Liver (tissue), 9 donors: ENCODE measurements around the gene TNIP1. TPM values are rescaled to one million over a fixed set of nuclear protein-coding genes. Genes with fewer than 3 reads are reported as not detected.

ENCODE experiments used
- DNase-seq: peaks from one replicate; pipeline ENCODE4 v3.0.0-alpha.2; 2017; ENCODE audit warnings: low spot score
- H3K27ac ChIP-seq, 2 donors: one replicate each; pipeline ENCODE4 v1.7.0; 2013; ENCODE audit warnings: inconsistent platforms in 2 of 2, low read length in 2 of 2, control low read depth in 1 of 2, low read depth in 1 of 2, mild to moderate bottlenecking in 1 of 2
- H3K27me3 ChIP-seq, 4 donors: one replicate each; pipeline versions ENCODE4 v1.6.1 to v1.7.0; 2013; ENCODE audit warnings: low read length in 3 of 4, inconsistent platforms in 1 of 4, mild to moderate bottlenecking in 1 of 4, moderate library complexity in 1 of 4; ENCODE audit not compliant: control insufficient read depth in 4 of 4, insufficient read depth in 4 of 4
- H3K36me3 ChIP-seq, 4 donors: one replicate each; pipeline versions ENCODE4 v1.6.1 to v1.7.0; 2013; ENCODE audit warnings: low read length in 3 of 4, mild to moderate bottlenecking in 3 of 4, low read depth in 1 of 4, moderate library complexity in 1 of 4; ENCODE audit not compliant: control insufficient read depth in 4 of 4, insufficient read depth in 3 of 4
- H3K4me1 ChIP-seq, 4 donors: one replicate each; pipeline versions ENCODE4 v1.6.1 to v1.7.0; 2013; ENCODE audit warnings: low read length in 3 of 4, mild to moderate bottlenecking in 3 of 4, moderate library complexity in 1 of 4; ENCODE audit not compliant: control insufficient read depth in 4 of 4, insufficient read depth in 4 of 4
- H3K4me3 ChIP-seq, 3 donors: one replicate each; pipeline versions ENCODE4 v1.6.1 to v1.7.0; 2013; ENCODE audit warnings: low read length in 3 of 3, control low read depth in 1 of 3, low read depth in 1 of 3, mild to moderate bottlenecking in 1 of 3
- H3K9ac ChIP-seq, 2 donors: one replicate each; pipeline ENCODE4 v1.7.0; 2013; ENCODE audit warnings: low read length in 2 of 2, mild to moderate bottlenecking in 2 of 2, moderate library complexity in 2 of 2, control low read depth in 1 of 2, low read depth in 1 of 2
- H3K9me3 ChIP-seq, 4 donors: one replicate each; pipeline versions ENCODE4 v1.6.1 to v1.7.0; 2013; ENCODE audit warnings: low read length in 3 of 4; ENCODE audit not compliant: control insufficient read depth in 4 of 4
- EGR1 ChIP-seq, 2 donors: IDR thresholded peaks; 2 replicates each; pipeline ENCODE4 v1.6.1; 2016 to 2018; ENCODE audit warnings: antibody characterized with exemption in 2 of 2, low read depth in 2 of 2
- GABPA ChIP-seq, 2 donors: IDR thresholded peaks in 1 of 2; conservative IDR thresholded peaks in 1 of 2; 2 replicates each; pipeline ENCODE4 v1.6.1; 2016; ENCODE audit warnings: antibody characterized with exemption in 2 of 2, mild to moderate bottlenecking in 1 of 2, moderate library complexity in 1 of 2
- HNF4A ChIP-seq, 2 donors: conservative IDR thresholded peaks; 2 replicates each; pipeline ENCODE4 v1.6.1; 2016; ENCODE audit warnings: antibody characterized with exemption in 2 of 2, mild to moderate bottlenecking in 2 of 2
- NR2F2 ChIP-seq: IDR thresholded peaks from 2 replicates; pipeline ENCODE4 v1.6.1; 2016; ENCODE audit warnings: antibody characterized with exemption
- RAD21 ChIP-seq, 2 donors: IDR thresholded peaks; 2 replicates each; pipeline ENCODE4 v1.6.1; 2016; ENCODE audit warnings: antibody characterized with exemption in 2 of 2, mild to moderate bottlenecking in 2 of 2
- REST ChIP-seq: IDR thresholded peaks from 2 replicates; pipeline ENCODE4 v1.6.1; 2016; ENCODE audit warnings: antibody characterized with exemption, mild to moderate bottlenecking
- RXRA ChIP-seq, 2 donors: IDR thresholded peaks; 2 replicates each; pipeline ENCODE4 v1.6.1; 2017 to 2018; ENCODE audit warnings: antibody characterized with exemption in 2 of 2, mild to moderate bottlenecking in 1 of 2
- SP1 ChIP-seq: IDR thresholded peaks from 2 replicates; pipeline ENCODE4 v1.6.1; 2018; ENCODE audit warnings: antibody characterized with exemption, mild to moderate bottlenecking
- TAF1 ChIP-seq: conservative IDR thresholded peaks from 2 replicates; pipeline ENCODE4 v1.6.1; 2016; ENCODE audit warnings: antibody characterized with exemption, mild to moderate bottlenecking
- YY1 ChIP-seq: IDR thresholded peaks from 2 replicates; pipeline ENCODE4 v1.6.1; 2016; ENCODE audit warnings: antibody characterized with exemption, mild to moderate bottlenecking
- whole genome bisulfite sequencing: extraction: QIAGEN DNeasy Blood & Tissue Kit; methylation state at CpG from one replicate; pipeline ENCODE4 v1.1.7; 2013; 5-methylcytosine and 5-hydroxymethylcytosine counted together
- polyA plus RNA-seq, 2 donors: library from polyadenylated mRNA; stranded (reverse) in 1 of 2; unstranded in 1 of 2; fragments of 200-250 nt in 1 of 2; fragments of >200 nt in 1 of 2; fragmentation: Nextera tagmentation in 1 of 2; extraction: Ambion mirVana in 1 of 2; gene quantifications; one replicate each; pipeline versions ENCODE4 v1.2.1 to v1.2.3, GENCODE V29; 2013 to 2015
- total RNA-seq, 2 donors: library from RNA; depleted of rRNA; stranded (reverse); fragments of >200 nt; gene quantifications; one replicate each; pipeline ENCODE4 v1.2.3, GENCODE V29; 2014
- TF ChIP-seq, protein P1 (sequence below): IDR thresholded peaks from 2 replicates; pipeline ENCODE4 v1.6.1; 2016; ENCODE audit warnings: antibody characterized with exemption
- TF ChIP-seq, protein P2 (sequence below): IDR thresholded peaks from 2 replicates; pipeline ENCODE4 v1.6.1; 2016; ENCODE audit warnings: antibody characterized with exemption
- donor health status: healthy.
- donor health status: healthy.
- donor health status: healthy.
- donor health status: healthy.
- donor health status: healthy.

The TNIP1 gene
- total and polyA plus RNA-seq, 4 donors: 33.2 to 101 (median 48.0) TPM

DNA sequence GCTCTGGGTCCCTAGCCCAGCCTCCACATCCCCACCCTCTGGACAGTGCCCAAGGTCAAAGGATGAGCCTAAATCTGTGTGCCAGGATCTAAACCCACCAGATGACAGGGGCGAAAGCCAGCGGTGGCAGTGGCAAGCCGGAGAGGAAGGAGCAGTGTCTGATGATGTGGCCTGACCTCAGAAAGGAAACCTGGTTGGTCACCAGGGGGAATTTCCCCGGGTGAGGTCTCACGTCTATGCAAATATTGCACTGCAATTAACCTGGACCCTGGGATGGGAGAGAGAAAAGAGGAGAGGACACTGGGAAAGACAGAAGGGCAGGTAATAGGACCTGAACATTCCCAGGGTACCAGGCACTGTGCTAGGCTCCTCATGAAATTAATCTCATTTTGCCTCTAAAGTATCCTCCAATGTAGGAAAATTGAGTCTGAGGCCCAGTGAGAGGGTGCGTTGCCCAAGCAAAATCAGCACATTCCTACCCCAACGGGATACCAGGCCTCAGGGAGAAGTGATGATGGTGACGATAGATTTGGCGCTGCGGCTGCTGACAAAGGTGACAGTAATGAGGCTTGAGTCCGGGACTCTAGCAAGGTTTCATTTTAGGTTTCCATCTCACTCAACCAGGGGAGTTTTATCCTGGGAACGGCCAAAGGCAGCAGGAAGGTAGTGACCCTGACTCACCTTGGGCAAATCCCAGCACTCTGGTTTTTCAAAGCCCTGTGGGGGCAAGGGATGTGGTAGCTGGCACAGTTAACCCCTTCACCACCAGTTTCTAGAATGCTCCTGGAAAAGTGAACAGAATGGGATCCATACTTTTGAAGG lies 13.4 kb upstream of the TNIP1 start:
- peak overlapping the region in 1 of 2 donors; percentile 26 for H3K9ac ChIP-seq
- peak overlapping the region; percentile 77 to 88 for H3K27ac ChIP-seq
- no peaks in the 10 kb centered on the region for H3K27me3 ChIP-seq
- H3K4me3 ChIP-seq: no peak overlapping the region
- no peaks in the 10 kb centered on the region for H3K9me3 ChIP-seq
- no peaks in the 10 kb centered on the region for H3K36me3 ChIP-seq
- 29% methylated on average over 12 of the region's 12 CpGs for WGBS
- DNase-seq: no peak
- TF ChIP-seq REST (no peak), SP1 (peak; percentile 24), RXRA (IDR thresholded peaks at IDR 0.05) (peak; percentile 16 to 40), TAF1 (no peak), HNF4A (conservative IDR thresholded peaks at IDR 0.05) (peak in 1 of 2 donors; percentile 37)
- H3K4me1 ChIP-seq: peaks cover 26 to 66% (median 53%) of the 10 kb centered on the region in 4 donors

DNA sequence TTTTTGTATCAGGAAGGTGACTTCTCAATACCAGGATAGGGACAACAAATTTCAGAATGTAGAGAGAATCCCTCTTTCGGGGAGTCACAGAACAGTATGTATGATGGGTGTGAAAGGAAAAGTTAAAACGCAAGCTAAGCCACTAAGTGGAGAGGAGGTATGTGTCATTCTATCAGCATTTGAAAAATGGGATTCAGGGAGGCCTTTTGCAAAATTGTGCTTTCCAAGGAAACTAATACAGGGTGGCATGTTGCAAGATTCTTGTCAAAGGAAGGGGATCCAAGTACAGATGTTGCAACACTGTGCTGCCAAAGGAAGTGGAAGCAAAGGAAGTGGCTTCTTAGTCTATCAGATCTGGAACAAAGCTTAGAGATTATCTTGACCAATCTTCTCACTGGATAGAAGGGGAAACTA lies 12.6 kb upstream of the TNIP1 start:
- H3K36me3 ChIP-seq: no peaks in the 10 kb centered on the region
- TF ChIP-seq TAF1 (no peak), GABPA (IDR thresholded peaks at IDR 0.05 in 1 of 2, conservative IDR thresholded peaks at IDR 0.05 in 1 of 2) (no peak), RAD21 (IDR thresholded peaks at IDR 0.05) (no peak), HNF4A (conservative IDR thresholded peaks at IDR 0.05) (peak in 1 of 2 donors; percentile 45), EGR1 (IDR thresholded peaks at IDR 0.05; ENCODE audit: low read depth in 2 of 2) (peak; percentile 44 to 53)
- TF ChIP-seq, protein P1, sequence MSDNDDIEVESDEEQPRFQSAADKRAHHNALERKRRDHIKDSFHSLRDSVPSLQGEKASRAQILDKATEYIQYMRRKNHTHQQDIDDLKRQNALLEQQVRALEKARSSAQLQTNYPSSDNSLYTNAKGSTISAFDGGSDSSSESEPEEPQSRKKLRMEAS: peak; percentile 59
- peaks cover 26 to 58% (median 48%) of the 10 kb centered on the region in 4 donors for H3K4me1 ChIP-seq
- peak overlapping the region; percentile 77 to 88 for H3K27ac ChIP-seq
- H3K9ac ChIP-seq: peak overlapping the region in 1 of 2 donors; percentile 26
- no peak for DNase-seq
- WGBS: 63% methylated on average over 2 of the region's 2 CpGs
- H3K9me3 ChIP-seq: no peaks in the 10 kb centered on the region
- H3K27me3 ChIP-seq: no peaks in the 10 kb centered on the region
- no peak overlapping the region for H3K4me3 ChIP-seq

- Histone ChIP-seq H3K27me3 (no peaks in the 10 kb centered on the region), H3K4me1 (peaks cover 24 to 52% (median 47%) of the 10 kb centered on the region in 4 donors)
- no peak for TF ChIP-seq TAF1
- no peak for TF ChIP-seq NR2F2
- TF ChIP-seq YY1: no peak
- TF ChIP-seq, protein P2, sequence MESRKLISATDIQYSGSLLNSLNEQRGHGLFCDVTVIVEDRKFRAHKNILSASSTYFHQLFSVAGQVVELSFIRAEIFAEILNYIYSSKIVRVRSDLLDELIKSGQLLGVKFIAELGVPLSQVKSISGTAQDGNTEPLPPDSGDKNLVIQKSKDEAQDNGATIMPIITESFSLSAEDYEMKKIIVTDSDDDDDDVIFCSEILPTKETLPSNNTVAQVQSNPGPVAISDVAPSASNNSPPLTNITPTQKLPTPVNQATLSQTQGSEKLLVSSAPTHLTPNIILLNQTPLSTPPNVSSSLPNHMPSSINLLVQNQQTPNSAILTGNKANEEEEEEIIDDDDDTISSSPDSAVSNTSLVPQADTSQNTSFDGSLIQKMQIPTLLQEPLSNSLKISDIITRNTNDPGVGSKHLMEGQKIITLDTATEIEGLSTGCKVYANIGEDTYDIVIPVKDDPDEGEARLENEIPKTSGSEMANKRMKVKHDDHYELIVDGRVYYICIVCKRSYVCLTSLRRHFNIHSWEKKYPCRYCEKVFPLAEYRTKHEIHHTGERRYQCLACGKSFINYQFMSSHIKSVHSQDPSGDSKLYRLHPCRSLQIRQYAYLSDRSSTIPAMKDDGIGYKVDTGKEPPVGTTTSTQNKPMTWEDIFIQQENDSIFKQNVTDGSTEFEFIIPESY: no peak
Measured at GRCh38 chr5:151092762-151093161, 11.9 kb upstream of the TNIP1 start.

More at GRCh38 chr5:151092762-151093161, 11.9 kb upstream of the TNIP1 start:
- H3K4me3 ChIP-seq: no peak overlapping the region
- no peak overlapping the region for H3K9ac ChIP-seq
- H3K36me3 ChIP-seq: no peaks in the 10 kb centered on the region
- peak overlapping the region; percentile 77 to 88 for H3K27ac ChIP-seq
- 64% methylated on average over 2 of the region's 2 CpGs for WGBS
- DNase-seq: no peak
- no peaks in the 10 kb centered on the region for H3K9me3 ChIP-seq
